HepG2 (cell line): Measurements from ENCODE around the gene RPL3. TPM values are rescaled to one million over a fixed set of nuclear protein-coding genes. Genes with fewer than 3 reads are reported as not detected.

Experiments
- ATAC-seq: fragments of 200-7000 bp; cut with Tn5 transposase; 3 replicates; pipeline ENCODE4 v1.9.1; 2020; ENCODE audit warnings: mild to moderate bottlenecking, moderate library complexity
- BruUV-seq: library from RNA; stranded (reverse); fragments of 400-500 nt; replicated peaks from 2 replicates; lab custom pipeline; 2021; lab: Mats Ljungman, UMichigan
- CTCF ChIA-PET: fragments of 300-600 bp; formaldehyde crosslinking; extraction: SDS; loops from one replicate; lab custom pipeline; 2021; ENCODE audit warnings: low total read pairs, inconsistent platforms, low intra/inter-chr PET ratio; lab: Yijun Ruan, JAX
- POLR2A ChIA-PET: fragments of 350-600 bp; sonication (Branson Sonifier 250); formaldehyde crosslinking; loops from one replicate; lab custom pipeline; 2020; ENCODE audit warnings: antibody characterized with exemption, inconsistent platforms; lab: Yijun Ruan, JAX
- DNase-seq: peaks from one replicate; pipeline ENCODE4 v3.0.0-alpha.2; 2015; ENCODE audit warnings: low spot score
- FAIRE-seq: peaks from 3 replicates; lab custom pipeline; 2011; peaks lifted over from hg19 to GRCh38; lab: Jason Lieb, UNC
- H2AFZ ChIP-seq: one replicate; pipeline ENCODE4 v1.6.1; 2011; ENCODE audit warnings: low read length, inconsistent platforms
- H3K27ac ChIP-seq: fragments of 300-600 bp; 3 replicates; pipeline ENCODE4 v1.8.0; 2011; ENCODE audit warnings: mixed run types, mild to moderate bottlenecking, mixed read lengths, low read length, inconsistent platforms; ENCODE audit not compliant: insufficient read depth; ENCODE audit errors: extremely low read length
- H3K27me3 ChIP-seq, 2 experiments: fragments of 200-600 bp in 1 of 2; 2 replicates in 1 of 2; 3 replicates in 1 of 2; pipeline versions ENCODE4 v1.6.0 to v1.8.0; 2011; ENCODE audit warnings: low read length in 2 of 2, mild to moderate bottlenecking in 2 of 2, moderate library complexity in 2 of 2, inconsistent platforms in 1 of 2; ENCODE audit not compliant: insufficient read depth in 2 of 2, control insufficient read depth in 1 of 2
- H3K36me3 ChIP-seq, 2 experiments: fragments of 200-600 bp in 1 of 2; replicated peaks in 1 of 2; 2 replicates in 1 of 2; 3 replicates in 1 of 2; pipeline versions ENCODE4 v1.5.1 to v1.8.0; 2011; ENCODE audit warnings: low read length in 2 of 2, inconsistent platforms in 1 of 2; ENCODE audit not compliant: insufficient read depth in 2 of 2, control insufficient read depth in 1 of 2
- H3K4me1 ChIP-seq: 2 replicates; pipeline ENCODE4 v1.5.1; 2012; ENCODE audit warnings: low read length, inconsistent platforms; ENCODE audit not compliant: insufficient read depth
- H3K4me2 ChIP-seq: 2 replicates; pipeline ENCODE4 v1.6.0; 2011; ENCODE audit warnings: low read depth, low read length, inconsistent platforms
- H3K4me3 ChIP-seq, 3 experiments: fragments of 200-600 bp in 1 of 3; sonication (generic), shearing (Covaris generic) in 1 of 3; replicated peaks in 1 of 3; 2 replicates each; pipeline ENCODE4 v1.5.1; 2011 to 2016; ENCODE audit warnings: low read length in 3 of 3, inconsistent platforms in 2 of 3, low read depth in 2 of 3, mild to moderate bottlenecking in 2 of 3, control low read depth in 1 of 3, mixed read lengths in 1 of 3; ENCODE audit not compliant: insufficient read depth in 1 of 3
- H3K79me2 ChIP-seq: one replicate; pipeline ENCODE4 v1.6.1; 2011; ENCODE audit warnings: low read length, inconsistent platforms; ENCODE audit not compliant: insufficient read depth
- H3K9ac ChIP-seq: 2 replicates; pipeline ENCODE4 v1.6.0; 2011; ENCODE audit warnings: mild to moderate bottlenecking, low read depth, low read length, inconsistent platforms; ENCODE audit not compliant: insufficient read depth
- H3K9me3 ChIP-seq: 2 replicates; pipeline ENCODE4 v1.5.1; 2012; ENCODE audit warnings: mild to moderate bottlenecking, low read length
- H4K20me1 ChIP-seq: 2 replicates; pipeline ENCODE4 v1.6.0; 2011; ENCODE audit warnings: inconsistent platforms, mild to moderate bottlenecking, low read length, moderate library complexity; ENCODE audit not compliant: insufficient read depth
- DRAP1 ChIP-seq: IDR thresholded peaks from 2 replicates; pipeline ENCODE4 v1.6.1; 2016; ENCODE audit warnings: missing genetic modification reagents, missing compliant biosample characterization
- YY1 ChIP-seq: IDR thresholded peaks from 2 replicates; pipeline ENCODE4 v1.6.1; 2011; ENCODE audit warnings: low read length, low read depth, moderate library complexity, mild to moderate bottlenecking; ENCODE audit not compliant: insufficient read depth, insufficient replicate concordance
- ZBTB40 ChIP-seq, 2 experiments: fragments of 450-650 bp in 1 of 2; sonication (generic) in 1 of 2; formaldehyde crosslinking in 1 of 2; IDR thresholded peaks; 2 replicates each; pipeline versions ENCODE4 v1.6.1 to v1.8.0; 2016 to 2022; ENCODE audit warnings: antibody characterized with exemption in 1 of 2, mild to moderate bottlenecking in 1 of 2, missing genetic modification reagents in 1 of 2
- ZNF562 ChIP-seq: sonication (generic); formaldehyde crosslinking; IDR thresholded peaks from 2 replicates; pipeline ENCODE4 v1.8.0; 2022; ENCODE audit warnings: missing genetic modification reagents, borderline replicate concordance
- WGBS: methylation state at CpG from one replicate; pipeline ENCODE4 v1.1.6; 2017; ENCODE audit warnings: low lambda C conversion rate; 5-methylcytosine and 5-hydroxymethylcytosine counted together
- in situ Hi-C: cut with HindIII; loops from 2 replicates; pipeline ENCODE4 v1.10.0; 2017; ENCODE audit warnings: low pct_unique_long_range_greater_than_20kb; ENCODE audit not compliant: extremely low pct_ligation_motif_present
- intact Hi-C: fragments of 100-400 bp; cut with micrococcal nuclease; formaldehyde crosslinking; loops from one replicate; pipeline ENCODE4 v1.10.0; 2022; ENCODE audit not compliant: unreplicated experiment
- polyA plus RNA-seq, 8 experiments: library from polyadenylated mRNA; depleted of rRNA in 3 of 8; stranded (reverse) in 7 of 8; unstranded in 1 of 8; fragments of >200 nt; fragmentation: Illumina TruSeq in 4 of 8; extraction: Trizol in 4 of 8; gene quantifications; 2 replicates each; pipeline versions ENCODE4 v1.2.1 to v1.2.3, GENCODE V29; 2011 to 2016; ENCODE audit warnings: low read depth in 4 of 8, missing spikeins in 1 of 8, mixed read lengths in 1 of 8; ENCODE audit not compliant: insufficient read depth in 1 of 8
- total RNA-seq, 5 experiments: library from RNA; depleted of rRNA; stranded (reverse); fragments of >200 nt; fragmentation: Illumina TruSeq; extraction: Trizol; gene quantifications; 2 replicates each; pipeline ENCODE4 v1.2.3, GENCODE V29; 2016; ENCODE audit warnings: low read depth in 1 of 5

The RPL3 gene
- total and polyA plus RNA-seq, 2 of the 13 experiments (the other 11 are each of a cell fraction or from before 2014, with no cell fraction given), result 1,051 to 3,279 TPM

- in situ Hi-C loops (no loop called here), intact Hi-C loops (no loop called here)
- CTCF ChIA-PET, result no interaction called here
- H3K27me3 ChIP-seq, result peaks cover 3 to 10% of the 10 kb centered on the region in 2 experiments
- peaks cover 73% of the 10 kb centered on the region for H3K4me1 ChIP-seq
- no peak for ATAC-seq
- no peaks in the 10 kb centered on the region for H4K20me1 ChIP-seq
- no peak overlapping the region for H3K4me2 ChIP-seq
- H3K4me3 ChIP-seq, result no peak overlapping the region
- BruUV-seq, result no TSS peak
- TF ChIP-seq DRAP1 (CRISPR knock-in tag), result no peak
- TF ChIP-seq YY1, result peak; percentile 46
- no peaks in the 10 kb centered on the region for H3K36me3 ChIP-seq
- H3K27ac ChIP-seq, result no peak overlapping the region
- POLR2A ChIA-PET, result no interaction called here
- no peak for DNase-seq
- no peak overlapping the region for H2AFZ ChIP-seq
- 0 out of 2 replicates have a peak, but pooled peaks cover 6% of the 10 kb centered on the region for H3K9me3 ChIP-seq
- H3K79me2 ChIP-seq, result no peaks in the 10 kb centered on the region
- 67% methylated on average over 3 of the region's 3 CpGs for WGBS
- H3K9ac ChIP-seq, result no peak overlapping the region
- FAIRE-seq, result no peak
Measured at GRCh38 chr22:39284983-39285382, 34.4 kb downstream of the RPL3 start.

- peak overlapping the region; percentile 81; the same call in 1 of the 2 replicates for H3K4me2 ChIP-seq
- no peak overlapping the region for H3K9ac ChIP-seq
- DNase-seq, result peak; percentile 38
- no peak overlapping the region for H3K27ac ChIP-seq
- no peaks in the 10 kb centered on the region for H3K36me3 ChIP-seq
- no peak; the same call in 2 of the 3 replicates for ATAC-seq
- WGBS, result 76% methylated on average over 18 of the region's 19 CpGs
- H4K20me1 ChIP-seq, result no peaks in the 10 kb centered on the region
- 0 out of 2 replicates have a peak, but pooled peaks cover 6% of the 10 kb centered on the region for H3K9me3 ChIP-seq
- no peak overlapping the region for H3K4me3 ChIP-seq
- in situ Hi-C loops (no loop called here), intact Hi-C loops (no loop called here)
- H3K79me2 ChIP-seq, result no peaks in the 10 kb centered on the region
- BruUV-seq, result no TSS peak
- H3K27me3 ChIP-seq, result peaks cover 3 to 7% of the 10 kb centered on the region in 2 experiments; a peak in 3 of 5 replicates
- no peak for FAIRE-seq
- ChIA-PET POLR2A (interaction anchor here (0.7 to 3.2 kb wide), 7 partner anchors 8 to 43 kb away, joined by 3 to 18 read pairs (median 4); partner anchors contain the start of genes PDGFB and RPL3), CTCF (no interaction called here)
- H3K4me1 ChIP-seq, result peaks cover 73% of the 10 kb centered on the region
- H2AFZ ChIP-seq, result no peak overlapping the region
- TF ChIP-seq ZNF562 (CRISPR knock-in tag) (no peak), ZBTB40 (IDR thresholded peaks at IDR 0.05) (no peak), ZBTB40 (CRISPR knock-in tag; IDR thresholded peaks at IDR 0.05) (0 out of 2 replicates have a peak, but pooled peaks have one; percentile 35)
Measured at GRCh38 chr22:39284142-39284980, 35.1 kb downstream of the RPL3 start.
